BE2C (cell line): ENCODE data around the gene CLHC1.

ENCODE experiments used
- DNase-seq: peaks from one replicate; pipeline ENCODE4 v3.0.0-alpha.2; 2020
- H3K27me3 ChIP-seq: fragments of 250-450 bp; sonication (Bioruptor Pico); 2 replicates; pipeline ENCODE4 v1.5.1; 2020; ENCODE audit warnings: mild to moderate bottlenecking
- H3K36me3 ChIP-seq: fragments of 250-450 bp; sonication (Bioruptor Pico); 2 replicates; pipeline ENCODE4 v1.5.1; 2020; ENCODE audit warnings: mild to moderate bottlenecking
- H3K4me1 ChIP-seq: fragments of 250-450 bp; sonication (Bioruptor Pico); 2 replicates; pipeline ENCODE4 v1.5.1; 2020
- H3K4me3 ChIP-seq: 2 replicates; pipeline ENCODE4 v1.5.1; 2011; ENCODE audit warnings: low read depth, low read length
- H3K9me3 ChIP-seq: fragments of 250-450 bp; sonication (Bioruptor Pico); 2 replicates; pipeline ENCODE4 v1.5.1; 2020
- CTCF ChIP-seq: IDR thresholded peaks from 2 replicates; pipeline ENCODE4 v1.5.1; 2012; ENCODE audit warnings: mild to moderate bottlenecking, low read depth, low read length

The CLHC1 gene

GRCh38 chr2:55156326-55156725 lies 75.8 kb downstream of the CLHC1 start:
- Histone ChIP-seq H3K4me3 (no peak overlapping the region), H3K9me3 (no peaks in the 10 kb centered on the region), H3K4me1 (0 out of 2 replicates have a peak, but pooled peaks cover 3% of the 10 kb centered on the region), H3K36me3 (no peaks in the 10 kb centered on the region), H3K27me3 (no peaks in the 10 kb centered on the region)
- TF ChIP-seq CTCF: no peak
- no peak for DNase-seq

- no peak for TF ChIP-seq CTCF
- Histone ChIP-seq H3K27me3 (no peaks in the 10 kb centered on the region), H3K36me3 (no peaks in the 10 kb centered on the region), H3K4me1 (0 out of 2 replicates have a peak, but pooled peaks cover 3% of the 10 kb centered on the region), H3K9me3 (no peaks in the 10 kb centered on the region), H3K4me3 (no peak overlapping the region)
- no peak for DNase-seq
Observed at GRCh38 chr2:55155764-55156281, 76.3 kb downstream of the CLHC1 start.

GRCh38 chr2:55155206-55155605 lies 76.9 kb downstream of the CLHC1 start:
- Histone ChIP-seq H3K36me3 (no peaks in the 10 kb centered on the region), H3K27me3 (no peaks in the 10 kb centered on the region), H3K4me3 (no peak overlapping the region), H3K4me1 (0 out of 2 replicates have a peak, but pooled peaks cover 3% of the 10 kb centered on the region), H3K9me3 (no peaks in the 10 kb centered on the region)
- no peak for TF ChIP-seq CTCF
- DNase-seq: no peak

- no peak overlapping the region for H3K4me3 ChIP-seq
- TF ChIP-seq CTCF: no peak
- H3K36me3 ChIP-seq: no peaks in the 10 kb centered on the region
- 0 out of 2 replicates have a peak, but pooled peaks cover 3% of the 10 kb centered on the region for H3K4me1 ChIP-seq
- no peaks in the 10 kb centered on the region for H3K27me3 ChIP-seq
- no peaks in the 10 kb centered on the region for H3K9me3 ChIP-seq
- no peak for DNase-seq
Observed at GRCh38 chr2:55154525-55155030, 77.5 kb downstream of the CLHC1 start.

- Histone ChIP-seq H3K4me1 (0 out of 2 replicates have a peak, but pooled peaks cover 3% of the 10 kb centered on the region), H3K9me3 (no peaks in the 10 kb centered on the region), H3K4me3 (no peak overlapping the region), H3K27me3 (no peaks in the 10 kb centered on the region), H3K36me3 (no peaks in the 10 kb centered on the region)
- no peak for TF ChIP-seq CTCF
- no peak for DNase-seq
Observed at GRCh38 chr2:55153584-55154299, 78.4 kb downstream of the CLHC1 start.
